ENCODE results near the gene MOB1B.
"Not testable (repeated sequence)": the region's sequence is repeated elsewhere in the genome, so short reads cannot be mapped to it uniquely, and the experiment has no call there.

MOB1B gene

DNA sequence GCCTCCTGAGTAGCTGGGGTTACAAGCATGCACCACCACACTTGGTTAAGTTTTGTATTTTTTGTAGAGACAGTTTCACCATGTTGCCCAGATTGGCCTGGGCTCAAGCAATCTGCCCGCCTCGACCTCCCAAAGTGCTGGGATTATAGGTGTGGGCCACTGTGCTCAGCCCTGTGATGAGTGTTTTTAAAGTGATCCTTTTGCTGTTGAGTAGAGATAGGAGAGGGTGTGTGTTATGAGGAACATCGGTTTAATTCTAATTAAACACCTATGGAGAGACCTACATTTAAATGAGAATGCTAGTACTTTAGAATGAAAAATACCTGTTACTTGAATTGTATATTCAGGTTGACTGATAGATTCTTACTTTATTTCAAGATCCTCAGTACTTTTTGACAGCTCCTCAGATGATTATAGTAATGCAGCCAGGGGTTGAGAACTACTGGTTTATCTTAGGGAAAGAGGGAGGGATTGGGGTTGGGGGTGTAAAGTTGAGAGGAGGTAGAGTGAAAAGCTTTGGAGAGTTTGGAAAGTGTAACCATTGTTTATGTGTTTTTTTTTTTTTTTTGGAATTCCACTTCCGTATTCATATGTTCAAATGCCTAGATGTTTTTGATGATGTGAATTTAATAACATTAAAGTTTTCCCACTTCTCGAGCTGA, 54.5 kb downstream of the MOB1B start:
- DNase-seq (ENCODE audit: low spot score): no peak

DNA sequence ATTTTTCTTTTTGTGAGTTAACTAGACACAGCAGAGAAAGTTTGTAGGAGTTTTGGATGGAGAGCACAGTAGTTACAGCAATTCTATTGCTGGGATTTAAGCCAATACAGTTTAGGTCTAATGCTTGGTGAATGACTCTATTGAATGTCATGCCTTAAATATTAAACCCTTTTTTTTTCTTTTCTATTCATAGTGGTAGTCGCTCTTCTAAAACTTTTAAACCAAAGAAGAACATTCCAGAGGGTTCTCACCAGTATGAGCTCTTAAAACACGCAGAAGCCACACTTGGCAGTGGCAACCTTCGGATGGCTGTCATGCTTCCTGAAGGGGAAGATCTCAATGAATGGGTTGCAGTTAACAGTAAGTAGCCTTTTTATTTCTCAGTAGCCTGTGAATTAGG, 56.5 kb downstream of the MOB1B start:
- DNase-seq (ENCODE audit: low spot score): no peak

DNA sequence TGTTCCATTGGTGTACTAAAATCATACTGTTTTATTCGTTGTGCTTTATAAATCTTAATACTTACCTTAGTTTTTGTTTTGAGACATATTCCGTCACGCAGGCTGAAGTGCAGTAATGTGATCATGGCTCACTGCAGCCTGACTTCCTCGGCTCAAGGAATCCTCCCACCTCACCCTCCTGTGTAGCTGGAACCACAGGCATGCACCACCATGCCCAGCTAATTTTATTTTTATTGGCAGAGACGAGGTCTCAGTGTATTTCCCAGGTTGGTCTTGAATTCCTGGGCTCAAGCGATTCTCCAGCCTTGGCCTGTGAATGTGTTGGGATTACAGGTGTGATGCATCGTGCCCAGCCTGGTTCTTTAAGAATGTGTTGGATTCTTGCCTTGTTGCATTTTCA, 66.9 kb downstream of the MOB1B start:
- DNase-seq (ENCODE audit: low spot score): no peak

DNA sequence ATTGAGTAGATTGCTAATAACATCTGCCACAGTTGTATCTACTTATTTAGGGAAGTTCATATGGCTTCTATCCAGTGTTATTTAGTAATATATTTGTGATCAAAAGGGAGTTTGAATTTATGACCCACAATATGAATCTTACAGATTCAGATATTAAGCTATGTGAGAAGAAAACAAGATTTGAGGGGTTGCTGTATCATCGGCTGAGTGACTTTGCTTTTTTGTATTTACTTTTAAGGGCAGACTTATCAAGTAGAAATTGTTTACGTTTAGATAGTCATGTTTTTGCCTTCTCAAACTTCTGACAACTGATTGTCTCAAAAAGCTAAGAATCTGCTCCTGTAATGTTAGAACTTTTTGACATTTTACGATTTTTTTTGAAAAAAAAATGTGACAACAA, 74.1 kb downstream of the MOB1B start:
- no peak for DNase-seq (ENCODE audit: low spot score)

DNA sequence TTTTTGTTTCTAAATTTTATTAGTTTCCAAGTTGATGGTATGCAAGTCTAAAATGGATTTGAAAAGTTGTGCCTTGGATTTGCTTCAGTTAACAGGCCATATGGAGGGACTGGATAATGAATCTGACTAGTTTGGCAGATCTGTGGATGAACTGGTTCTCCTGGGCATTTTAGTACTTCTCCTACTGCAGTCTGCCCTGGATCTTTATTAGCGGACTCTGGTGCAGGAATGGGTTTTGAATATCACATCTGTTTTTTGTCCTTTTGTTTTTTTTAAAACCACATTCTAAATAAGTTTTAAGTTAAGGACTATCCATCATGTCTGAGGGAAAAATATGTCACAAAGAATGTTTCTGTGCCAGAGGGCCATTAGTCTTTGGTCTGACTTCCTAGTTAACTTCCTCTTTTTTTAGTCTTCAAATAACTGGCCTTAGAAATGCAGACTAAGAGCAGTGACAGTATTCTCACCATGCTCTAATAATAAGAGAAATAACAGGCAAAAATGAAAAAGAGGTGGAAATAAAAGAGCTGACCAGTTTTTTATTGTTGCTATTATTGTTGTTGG, 77.4 kb downstream of the MOB1B start:
- DNase-seq (ENCODE audit: low spot score): no peak

DNA sequence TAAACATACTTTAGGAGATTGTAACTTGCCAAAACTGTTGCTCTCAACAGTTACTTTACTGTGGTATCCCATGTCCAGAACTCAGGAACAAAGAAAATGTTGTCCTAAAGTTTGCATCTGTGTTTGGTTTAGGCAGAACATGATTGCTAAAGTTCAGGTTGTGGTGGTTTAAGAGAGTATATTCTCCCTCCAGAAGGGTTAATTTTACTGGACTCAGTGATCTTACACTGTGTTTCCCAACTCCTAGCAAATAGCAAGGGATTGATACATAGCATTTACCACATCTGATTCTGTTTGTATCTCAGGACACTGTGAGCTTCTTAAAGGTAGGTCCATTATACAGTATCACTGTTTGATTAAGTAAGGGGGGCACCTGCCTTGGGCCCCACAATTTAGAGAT, 78.0 kb downstream of the MOB1B start:
- no peak for DNase-seq (ENCODE audit: low spot score)

DNA sequence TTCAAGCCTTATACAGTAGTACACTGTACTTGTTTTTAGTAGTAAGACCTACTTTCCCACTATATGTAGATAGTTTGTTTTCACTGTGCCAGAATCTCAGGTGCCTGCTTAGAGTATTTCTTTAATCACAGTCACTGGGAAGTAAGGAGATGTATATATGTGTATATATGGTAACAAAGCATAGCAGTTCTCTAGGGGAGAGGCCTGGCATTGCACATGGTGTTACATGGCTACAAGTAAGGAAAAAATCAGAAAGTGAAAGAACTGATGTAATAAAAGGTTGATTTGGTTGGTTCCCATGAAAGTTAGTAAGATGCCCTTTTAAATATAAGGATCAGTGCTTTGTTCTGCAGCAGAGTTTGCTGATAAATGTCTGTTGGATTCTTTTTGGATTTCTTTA, 81.9 kb downstream of the MOB1B start:
- DNase-seq (ENCODE audit: low spot score): no peak

DNA sequence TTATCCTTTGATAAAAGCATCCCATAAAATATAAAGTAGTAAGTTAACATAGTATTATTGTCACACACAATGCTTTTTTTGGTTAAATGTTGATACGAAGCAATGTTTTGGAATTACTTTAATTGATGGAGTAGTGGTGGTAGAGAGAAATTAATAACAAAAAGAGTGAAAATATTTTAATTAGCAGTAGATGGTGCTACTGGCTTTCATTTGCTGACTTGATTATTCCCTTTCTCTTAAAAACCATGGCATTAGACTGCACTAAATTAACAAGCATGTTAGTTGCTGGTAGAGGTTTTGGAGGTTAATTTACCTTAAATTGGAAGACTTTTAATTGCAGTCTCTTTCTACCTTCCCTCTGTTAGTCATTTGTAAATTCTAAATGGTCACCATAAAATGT, 82.4 kb downstream of the MOB1B start:
- no peak for DNase-seq (ENCODE audit: low spot score)

DNA sequence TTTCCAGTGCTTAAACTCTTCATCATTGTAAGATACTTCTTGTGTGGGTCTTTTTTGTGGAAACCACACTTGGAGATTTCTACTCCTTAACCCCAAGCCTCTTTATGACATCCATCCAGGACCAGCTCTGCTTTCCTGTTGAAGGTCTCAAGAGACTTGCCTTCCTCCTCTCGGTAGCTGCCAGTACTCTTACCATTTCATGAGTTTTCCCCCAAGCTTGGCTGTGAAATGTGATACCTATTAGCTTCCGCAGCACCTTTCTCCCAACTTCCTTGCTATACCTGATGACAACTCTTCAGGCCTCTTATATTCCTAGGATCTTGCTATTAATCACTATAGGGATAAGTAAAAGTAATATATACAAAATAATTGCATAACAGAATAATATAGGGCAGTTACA, 89.4 kb downstream of the MOB1B start:
- no peak for DNase-seq (ENCODE audit: low spot score)

DNA sequence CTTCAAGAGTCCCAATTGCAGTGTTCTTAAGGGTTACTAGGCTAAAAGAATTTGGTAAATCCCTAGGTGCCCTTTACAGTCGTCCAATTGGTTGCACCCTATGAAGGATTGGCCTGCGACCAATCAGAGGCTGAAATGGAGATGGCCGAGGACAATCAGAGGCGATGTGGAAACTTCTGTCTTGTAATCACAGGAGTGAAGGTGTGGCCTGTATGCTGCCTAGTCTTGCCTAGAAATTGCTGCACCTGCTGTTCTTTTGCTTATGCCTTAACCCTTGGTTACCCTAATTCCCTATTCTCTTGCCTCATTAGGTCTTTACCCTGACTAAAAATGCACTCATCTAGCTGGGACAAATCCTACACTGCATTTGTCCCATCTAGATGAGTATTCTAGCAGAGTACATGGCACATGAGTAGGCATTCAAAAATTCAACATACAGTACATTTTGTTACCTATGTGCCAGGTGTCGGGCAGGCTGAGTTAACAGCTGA, 90.3 kb downstream of the MOB1B start:
- DNase-seq (ENCODE audit: low spot score): no peak

DNA sequence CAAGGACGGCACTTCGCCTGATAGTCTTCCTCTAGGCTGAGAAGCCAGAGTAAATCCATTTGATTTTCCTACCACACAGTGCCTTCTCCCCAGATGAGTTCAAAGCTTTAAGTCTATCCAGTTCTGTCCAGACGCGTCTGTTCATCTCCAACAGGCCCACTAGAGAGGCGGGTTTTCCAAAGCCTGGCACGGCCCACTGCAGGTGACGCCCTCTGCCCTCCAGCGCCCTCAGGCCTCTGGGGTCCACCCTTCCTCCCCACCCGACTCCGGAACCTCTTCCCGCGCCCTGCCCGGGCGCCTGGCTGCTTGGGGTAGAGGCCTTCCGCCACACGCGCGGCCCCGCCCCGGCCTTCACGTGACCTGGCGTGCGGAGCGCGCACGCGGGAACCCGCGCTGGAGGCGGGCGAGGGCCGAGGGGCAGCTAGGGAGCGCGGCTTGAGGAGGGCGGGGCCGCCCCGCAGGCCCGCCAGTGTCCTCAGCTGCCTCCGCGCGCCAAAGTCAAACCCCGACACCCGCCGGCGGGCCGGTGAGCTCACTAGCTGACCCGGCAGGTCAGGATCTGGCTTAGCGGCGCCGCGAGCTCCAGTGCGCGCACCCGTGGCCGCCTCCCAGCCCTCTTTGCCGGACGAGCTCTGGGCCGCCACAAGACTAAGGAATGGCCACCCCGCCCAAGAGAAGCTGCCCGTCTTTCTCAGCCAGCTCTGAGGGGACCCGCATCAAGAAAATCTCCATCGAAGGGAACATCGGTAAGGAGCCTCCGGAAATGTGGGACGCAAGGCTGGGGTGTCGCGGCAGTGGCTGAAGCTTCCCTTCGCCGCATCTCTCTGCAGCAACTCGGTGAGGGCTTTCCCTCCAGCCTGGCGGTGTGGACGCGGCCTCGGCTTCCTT, 91.3 kb downstream of the MOB1B start, which contains the start of gene DCK:
DCK (plus strand) TSS at position 469 of the 888 bp plus-strand sequence; CDS start at position 656, 187 bp downstream.
- DNase-seq (ENCODE audit: low spot score): peak; percentile 97

DNA sequence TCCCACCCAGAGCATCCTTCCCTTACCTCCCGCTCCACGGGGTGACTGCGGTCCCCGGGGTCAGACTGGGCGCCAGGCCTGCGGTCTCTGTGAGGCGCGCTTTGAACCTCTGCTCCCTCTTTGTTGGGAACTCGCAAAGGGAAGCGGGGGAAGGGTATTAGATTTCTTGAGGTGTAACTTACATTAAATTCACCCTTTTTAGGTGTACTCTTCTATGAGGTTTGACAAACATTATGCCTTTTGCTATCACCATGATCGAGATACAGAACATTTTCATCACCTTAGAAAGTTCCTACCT, 91.8 kb downstream of the MOB1B start:
- no peak for DNase-seq (ENCODE audit: low spot score)

DNA sequence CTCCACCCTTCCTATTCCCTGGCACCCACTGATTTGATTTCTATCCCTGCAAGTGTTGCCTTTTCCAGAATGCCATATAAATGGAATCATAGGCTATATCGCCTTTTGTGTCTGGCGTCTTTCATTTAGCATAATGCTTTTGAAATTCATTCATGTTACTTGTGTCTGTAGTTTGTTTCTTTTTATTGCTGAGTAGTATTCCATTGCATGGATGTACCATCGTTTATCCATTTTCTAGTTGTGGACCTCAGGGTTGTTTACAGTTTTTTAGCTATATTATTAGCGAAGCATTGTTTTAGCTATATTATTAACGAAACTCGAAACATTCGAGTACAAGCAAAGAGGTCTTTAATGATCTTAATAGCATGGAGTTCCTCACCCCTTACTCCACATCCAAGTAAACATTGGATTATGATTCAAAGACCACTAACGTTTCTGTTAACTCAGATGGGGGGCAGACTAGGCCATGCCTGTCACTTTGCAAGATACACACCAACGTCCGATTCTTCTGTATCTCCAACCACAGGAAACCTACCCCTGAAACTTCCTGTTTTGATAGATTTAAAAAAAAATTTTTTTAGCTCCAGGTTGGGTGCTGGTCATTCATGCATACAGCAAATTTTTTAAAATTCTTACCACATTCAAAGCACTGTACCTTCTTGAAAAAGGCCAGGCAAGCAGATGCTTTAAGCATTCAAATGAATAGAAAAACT, 92.4 kb downstream of the MOB1B start:
- DNase-seq (ENCODE audit: low spot score): no peak

DNA sequence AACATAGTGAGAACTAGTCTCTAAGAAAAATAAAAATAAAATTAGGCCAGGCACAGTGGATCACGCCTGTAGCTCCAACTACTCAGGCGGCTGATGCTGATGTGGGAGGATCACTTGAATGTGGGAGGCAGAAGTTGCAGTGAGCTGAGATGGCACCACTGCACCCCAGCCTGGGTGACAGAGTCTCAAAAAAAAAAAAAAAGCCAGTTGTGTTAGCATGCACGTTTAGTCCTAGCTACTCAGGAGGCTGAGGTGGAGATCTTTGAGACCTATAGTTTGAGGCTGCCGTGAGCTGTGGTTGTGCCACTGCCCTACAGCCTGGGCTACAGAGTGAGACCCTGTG, 93.8 kb downstream of the MOB1B start:
- DNase-seq (ENCODE audit: low spot score): no peak

DNA sequence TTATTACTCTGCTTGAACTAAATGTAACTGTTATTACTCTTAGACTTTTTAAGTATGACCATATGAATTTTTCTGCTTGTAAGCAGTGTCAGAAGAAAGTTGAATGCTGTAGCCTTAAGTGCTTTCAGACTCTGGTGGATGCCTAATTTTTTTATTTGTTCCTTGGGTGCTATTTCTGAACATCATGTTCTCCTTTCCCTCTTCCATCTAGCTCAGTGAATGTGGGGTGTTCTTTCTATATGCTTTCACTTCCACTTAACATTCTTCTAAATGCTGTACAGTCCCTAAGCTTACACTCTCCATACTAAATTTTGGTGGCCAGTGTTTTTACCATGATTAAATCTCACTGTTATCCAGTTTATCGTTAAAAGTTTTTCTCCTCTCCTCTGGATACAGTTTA, 94.9 kb downstream of the MOB1B start:
- DNase-seq (ENCODE audit: low spot score): no peak

DNA sequence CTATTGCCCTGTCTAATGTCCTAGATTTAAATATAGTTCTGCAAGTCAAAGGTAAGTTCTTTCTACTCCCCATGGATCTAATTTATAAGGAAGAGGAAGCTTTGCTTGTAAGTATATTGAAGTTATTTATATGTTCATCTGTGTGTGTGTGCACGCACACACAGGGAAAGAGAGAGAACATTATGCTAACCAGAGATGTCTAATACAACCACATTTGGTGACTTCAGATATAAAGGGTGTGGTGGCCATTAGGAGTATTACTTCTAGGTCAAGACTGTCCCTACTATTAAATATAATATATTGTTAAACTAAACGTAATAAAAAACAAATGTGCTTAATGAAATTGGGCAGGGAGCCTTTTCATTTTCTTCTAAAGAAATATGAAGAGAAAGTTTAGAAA, 95.4 kb downstream of the MOB1B start:
- DNase-seq (ENCODE audit: low spot score): no peak

DNA sequence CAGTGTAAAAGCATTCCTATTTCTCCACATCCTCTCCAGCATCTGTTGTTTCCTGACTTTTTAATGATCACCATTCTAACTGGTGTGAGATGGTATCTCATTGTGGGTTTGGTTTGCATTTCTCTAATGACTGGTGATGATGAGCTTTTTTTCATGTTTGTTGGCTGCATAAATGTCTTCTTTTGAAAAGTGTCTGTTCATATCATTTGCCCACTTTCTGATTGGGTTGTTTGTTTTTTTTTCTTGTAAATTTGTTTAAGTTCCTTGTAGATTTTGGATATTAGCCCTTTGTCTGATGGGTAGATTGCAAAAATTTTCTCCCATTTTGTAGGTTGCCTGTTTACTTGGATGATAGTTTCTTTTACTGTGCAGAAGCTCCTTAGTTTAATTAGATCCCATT, 97.5 kb downstream of the MOB1B start:
- DNase-seq (ENCODE audit: low spot score): not testable (repeated sequence)

DNA sequence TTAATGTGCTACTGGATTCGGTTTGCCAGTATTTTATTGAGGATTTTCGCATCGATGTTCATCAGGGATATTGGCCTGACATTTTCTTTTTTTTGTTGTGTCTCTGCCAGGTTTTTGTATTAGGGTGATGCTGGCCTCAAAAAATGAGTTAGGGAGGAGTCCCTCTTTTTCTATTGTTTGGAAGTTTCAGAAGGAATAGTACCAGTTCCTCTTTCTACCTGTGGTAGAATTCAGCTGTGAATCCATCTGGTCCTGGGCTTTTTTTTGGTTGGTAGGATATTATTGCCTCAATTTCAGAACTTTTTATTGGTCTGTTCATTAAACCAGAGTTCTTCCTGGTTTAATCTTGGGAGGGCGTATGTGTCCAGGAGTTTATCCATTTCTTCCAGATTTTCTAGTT, 99.2 kb downstream of the MOB1B start:
- DNase-seq (ENCODE audit: low spot score): not testable (repeated sequence)

DNA sequence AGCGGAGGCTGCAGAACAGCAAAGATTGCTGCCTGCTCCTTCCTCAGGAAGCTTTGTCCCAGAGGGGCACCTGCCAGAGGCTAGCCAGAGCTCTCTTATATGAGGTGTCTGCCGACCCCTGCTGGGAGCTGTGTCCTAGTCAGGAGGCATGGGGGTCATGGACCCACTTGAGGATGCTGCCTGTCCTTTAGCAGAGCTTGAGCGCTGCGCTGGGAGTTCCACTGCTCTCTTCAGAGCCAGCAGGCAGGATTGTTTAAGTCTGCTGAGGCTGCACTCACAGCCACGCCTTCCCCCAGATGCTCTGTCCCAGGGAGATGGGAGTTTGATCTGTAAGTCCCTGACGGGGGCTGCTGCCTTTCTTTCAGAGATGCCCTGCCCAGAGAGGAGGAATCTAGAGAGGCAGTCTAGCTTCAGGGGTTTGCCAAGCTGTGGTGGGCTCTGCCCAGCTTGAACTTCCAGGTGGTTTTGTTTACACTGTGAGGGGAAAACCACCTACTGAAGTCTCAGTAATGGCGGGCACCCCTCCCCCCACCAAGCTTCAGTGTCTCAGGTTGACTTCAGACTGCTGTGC, 102.2 kb downstream of the MOB1B start:
- peak; percentile 39 for DNase-seq (ENCODE audit: low spot score)

DNA sequence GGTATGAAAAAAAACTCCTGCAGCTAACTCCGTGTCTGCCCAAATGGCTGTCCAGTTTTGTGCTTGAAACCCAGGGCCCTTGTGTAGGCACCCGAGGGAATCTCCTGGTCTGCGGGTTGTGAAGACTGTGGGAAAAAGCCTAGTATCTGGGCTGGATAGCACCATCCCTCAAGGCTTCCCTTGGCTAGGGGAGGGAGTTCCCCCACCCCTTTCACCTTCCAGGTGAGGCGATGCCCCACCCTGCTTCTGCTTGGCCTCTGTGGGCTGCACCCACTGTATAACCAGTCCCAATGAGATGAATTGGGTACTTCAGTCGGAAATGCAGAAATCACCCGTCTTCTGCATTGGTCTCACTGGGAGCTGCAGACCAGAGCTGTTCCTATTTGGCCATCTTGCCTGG, 102.9 kb downstream of the MOB1B start:
- DNase-seq (ENCODE audit: low spot score): not testable (repeated sequence)

DNA sequence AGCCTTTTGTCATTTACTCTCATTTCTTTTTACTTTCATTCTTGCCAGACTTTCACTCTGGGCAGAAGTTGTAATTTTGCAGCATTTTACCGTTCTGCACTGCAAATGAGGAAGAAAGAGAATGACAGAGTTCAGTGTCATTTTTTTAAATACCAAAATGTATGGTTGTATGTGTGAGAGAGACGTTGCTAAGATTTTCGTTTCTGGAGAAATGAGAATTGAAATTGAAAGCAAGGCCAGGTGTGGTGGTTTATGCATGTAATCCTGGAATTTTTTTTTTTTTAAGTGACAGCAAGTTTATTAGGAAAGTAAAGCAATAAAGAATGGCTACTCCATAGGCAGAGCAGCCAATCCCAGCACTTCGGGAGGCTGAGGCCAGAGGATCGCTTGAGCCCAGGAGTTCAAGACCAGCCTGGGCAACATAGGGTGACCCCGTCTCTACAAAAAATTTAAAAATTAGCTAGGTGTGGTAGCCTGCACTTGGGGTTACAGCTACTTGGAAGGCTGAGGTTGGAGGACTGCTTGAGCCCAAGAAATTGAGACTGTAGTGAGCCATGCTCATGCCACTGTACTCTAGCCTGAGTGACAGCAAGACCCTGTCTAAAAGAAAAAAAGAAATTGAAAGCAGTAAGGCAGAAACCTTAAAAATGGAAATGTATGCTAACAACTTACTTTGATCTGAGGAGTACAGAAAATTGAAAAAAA, 104.2 kb downstream of the MOB1B start:
- no peak for DNase-seq (ENCODE audit: low spot score)

DNA sequence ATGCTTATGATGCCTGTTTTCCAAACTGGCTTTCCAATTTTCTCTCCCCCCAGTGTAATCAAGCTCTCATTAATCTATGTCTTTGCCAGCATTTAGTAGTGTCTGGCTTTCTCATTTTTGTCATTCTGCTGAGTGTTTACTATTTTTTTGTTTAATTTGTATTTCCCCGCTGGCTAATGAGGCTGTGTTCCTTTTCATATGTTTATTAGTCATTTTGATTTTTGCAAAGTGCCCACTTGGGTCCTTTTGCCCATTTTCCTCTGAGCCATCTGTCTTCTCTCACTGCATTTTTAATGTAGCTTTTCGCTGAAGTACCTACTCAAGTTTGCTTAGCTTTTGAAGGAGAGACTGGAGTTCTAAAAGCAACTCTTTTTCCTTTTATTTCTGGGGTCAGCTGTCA, 106.0 kb downstream of the MOB1B start:
- DNase-seq (ENCODE audit: low spot score): no peak
